Measurements from ENCODE around the gene DLG5. TPM values are rescaled to one million over a fixed set of nuclear protein-coding genes. Genes with fewer than 3 reads are reported as not detected.

The DLG5 gene
- total RNA-seq, 2 donors from 2014 or later = 3.2 to 6.5 TPM

DNA sequence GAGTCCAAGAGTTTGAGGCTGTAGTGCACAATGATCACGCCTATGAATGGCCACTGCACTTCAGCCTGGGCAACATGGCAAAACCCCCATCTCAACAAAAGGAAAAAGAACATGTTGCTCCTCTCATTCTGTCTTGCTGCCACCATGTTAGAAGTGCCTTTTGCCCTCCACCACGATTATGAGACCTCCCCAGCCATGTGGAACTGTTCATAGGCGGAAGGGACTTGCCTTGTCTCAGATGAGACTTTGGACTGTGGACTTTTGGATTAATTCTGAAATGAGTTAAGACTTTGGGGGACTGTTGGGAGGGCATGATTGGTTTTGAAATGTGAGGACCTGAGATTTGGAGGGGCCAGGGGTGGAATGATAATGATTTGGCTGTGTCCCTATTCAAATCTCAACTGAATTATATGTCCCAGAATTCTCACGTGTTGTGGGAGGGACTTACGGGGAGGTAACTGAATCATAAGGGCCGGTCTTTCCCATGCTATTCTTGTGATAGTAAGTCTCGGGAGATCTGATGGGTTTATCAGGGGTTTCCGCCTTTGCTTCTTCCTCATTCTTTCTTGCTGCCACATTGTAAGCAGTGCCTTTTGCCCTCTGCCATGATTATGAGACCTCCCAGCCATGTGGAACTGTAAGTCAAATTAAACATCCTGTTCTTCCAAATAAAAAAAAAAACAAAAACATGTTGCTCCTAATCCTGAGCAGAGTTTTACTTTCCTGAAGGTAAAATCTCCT, 22.3 kb downstream of the DLG5 start:
- Mint-ChIP-seq H3K36me3 (ENCODE audit: insufficient read depth in 2 of 2) (no peaks in the 10 kb centered on the region), H3K9me3 (no peaks in the 10 kb centered on the region), H3K27me3 (ENCODE audit: low read depth) (peaks cover 11% of the 10 kb centered on the region), H3K27ac (no peak overlapping the region), H3K4me1 (ENCODE audit: low read depth) (no peaks in the 10 kb centered on the region), H3K4me3 (no peak overlapping the region)
- DNase-seq (no peak), ATAC-seq (replicated peaks in 1 of 2) (no peak)

- Mint-ChIP-seq H3K4me1 (ENCODE audit: low read depth) (no peaks in the 10 kb centered on the region), H3K36me3 (ENCODE audit: insufficient read depth in 2 of 2) (no peaks in the 10 kb centered on the region), H3K27ac (no peak overlapping the region), H3K9me3 (no peaks in the 10 kb centered on the region), H3K4me3 (no peak overlapping the region), H3K27me3 (ENCODE audit: low read depth) (no peaks in the 10 kb centered on the region)
- no peak for ATAC-seq (replicated peaks in 1 of 2)
- DNase-seq = no peak
Measured at GRCh38 chr10:77902159-77902558, 24.4 kb downstream of the DLG5 start.

DNA sequence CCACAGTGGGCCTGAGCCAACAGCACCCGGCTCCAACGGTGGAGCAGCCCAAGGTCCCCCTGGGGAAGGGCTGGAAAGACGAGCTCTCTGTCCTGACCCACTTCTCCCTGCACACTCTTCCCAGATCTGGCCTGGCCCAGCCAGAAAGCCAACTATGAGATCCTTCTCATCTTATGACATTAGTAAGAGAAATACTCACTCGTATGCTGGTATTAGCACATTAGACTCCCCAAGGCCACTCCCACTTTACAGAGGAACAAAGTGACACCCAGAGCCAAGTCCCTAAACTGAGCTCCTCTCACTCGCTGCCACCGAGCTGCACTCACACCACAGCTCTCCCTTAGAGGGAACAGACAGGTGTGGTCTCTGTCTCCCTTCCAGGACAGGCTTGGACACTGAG, 24.8 kb downstream of the DLG5 start:
- H3K9me3 Mint-ChIP-seq = no peaks in the 10 kb centered on the region
- H3K4me1 Mint-ChIP-seq (ENCODE audit: low read depth) = no peaks in the 10 kb centered on the region
- ATAC-seq (replicated peaks in 1 of 2) (no peak), DNase-seq (no peak)
- H3K27ac Mint-ChIP-seq = no peak overlapping the region
- no peaks in the 10 kb centered on the region for H3K27me3 Mint-ChIP-seq (ENCODE audit: low read depth)
- H3K4me3 Mint-ChIP-seq = no peak overlapping the region
- H3K36me3 Mint-ChIP-seq (ENCODE audit: insufficient read depth in 2 of 2) = no peaks in the 10 kb centered on the region

DNA sequence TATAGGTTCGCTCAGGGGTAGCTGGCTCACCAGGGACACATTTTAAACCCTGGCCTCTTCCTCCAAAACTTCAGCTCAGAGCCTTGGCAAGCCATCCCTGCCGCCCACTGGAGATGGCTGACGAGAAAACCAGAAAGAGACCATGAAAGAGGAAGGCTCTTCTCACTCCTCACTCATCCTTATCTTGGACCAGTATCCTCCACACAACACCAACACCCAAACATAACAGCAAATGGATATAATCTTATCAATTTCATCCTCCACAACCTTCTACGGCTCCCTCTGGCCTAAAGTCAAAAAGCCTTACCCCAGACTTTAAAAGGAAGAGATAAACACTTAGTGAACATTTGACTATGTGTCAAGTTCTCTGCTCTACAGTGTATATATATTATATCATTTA, 26.9 kb downstream of the DLG5 start:
- DNase-seq (no peak), ATAC-seq (replicated peaks in 1 of 2) (no peak)
- Mint-ChIP-seq H3K4me1 (ENCODE audit: low read depth) (no peaks in the 10 kb centered on the region), H3K36me3 (ENCODE audit: insufficient read depth in 2 of 2) (no peaks in the 10 kb centered on the region), H3K9me3 (no peaks in the 10 kb centered on the region), H3K27me3 (ENCODE audit: low read depth) (peaks cover 6% of the 10 kb centered on the region), H3K27ac (no peak overlapping the region), H3K4me3 (no peak overlapping the region)

GRCh38 chr10:77899080-77899477, 27.5 kb downstream of the DLG5 start:
- no peaks in the 10 kb centered on the region for H3K9me3 Mint-ChIP-seq
- DNase-seq = no peak
- ATAC-seq (replicated peaks in 1 of 2) = no peak
- peaks cover 6% of the 10 kb centered on the region for H3K27me3 Mint-ChIP-seq (ENCODE audit: low read depth)
- H3K27ac Mint-ChIP-seq = no peak overlapping the region
- H3K4me1 Mint-ChIP-seq (ENCODE audit: low read depth) = no peaks in the 10 kb centered on the region
- H3K36me3 Mint-ChIP-seq (ENCODE audit: insufficient read depth in 2 of 2) = no peaks in the 10 kb centered on the region
- H3K4me3 Mint-ChIP-seq = no peak overlapping the region

GRCh38 chr10:77898323-77899079, 28.1 kb downstream of the DLG5 start:
- Mint-ChIP-seq H3K27ac (no peak overlapping the region), H3K4me1 (ENCODE audit: low read depth) (no peaks in the 10 kb centered on the region), H3K27me3 (ENCODE audit: low read depth) (peaks cover 6% of the 10 kb centered on the region), H3K4me3 (no peak overlapping the region), H3K9me3 (no peaks in the 10 kb centered on the region), H3K36me3 (ENCODE audit: insufficient read depth in 2 of 2) (no peaks in the 10 kb centered on the region)
- no peak for DNase-seq
- no peak for ATAC-seq (replicated peaks in 1 of 2)

- Mint-ChIP-seq H3K4me1 (ENCODE audit: low read depth) (no peaks in the 10 kb centered on the region), H3K4me3 (no peak overlapping the region), H3K36me3 (ENCODE audit: insufficient read depth in 2 of 2) (no peaks in the 10 kb centered on the region), H3K9me3 (no peaks in the 10 kb centered on the region), H3K27me3 (ENCODE audit: low read depth) (peaks cover 6% of the 10 kb centered on the region), H3K27ac (no peak overlapping the region)
- DNase-seq (no peak), ATAC-seq (replicated peaks in 1 of 2) (no peak)
Measured at GRCh38 chr10:77896058-77896457, 30.5 kb downstream of the DLG5 start.

DNA sequence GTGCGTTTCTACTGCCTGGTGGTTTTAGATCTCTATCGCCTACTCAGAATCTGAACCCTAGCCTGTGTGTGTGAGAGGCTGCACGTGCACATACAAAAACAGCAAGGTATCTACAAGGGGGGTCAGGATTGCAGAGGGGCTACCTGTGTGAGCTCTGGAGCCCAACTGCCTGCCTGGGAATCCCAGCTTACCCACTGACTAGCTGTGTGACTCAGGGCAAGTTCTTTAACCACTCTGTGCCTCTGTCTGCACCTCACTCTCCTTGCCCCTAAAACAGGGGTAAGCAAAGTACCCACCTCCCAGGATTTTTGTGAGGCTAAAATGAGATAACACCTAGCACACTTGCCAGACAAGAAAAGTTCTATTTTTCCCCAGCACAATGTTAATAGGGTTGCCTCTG, 32.5 kb downstream of the DLG5 start:
- no peaks in the 10 kb centered on the region for H3K36me3 Mint-ChIP-seq (ENCODE audit: insufficient read depth in 2 of 2)
- no peak overlapping the region for H3K4me3 Mint-ChIP-seq
- H3K27ac Mint-ChIP-seq = no peak overlapping the region
- DNase-seq (no peak), ATAC-seq (replicated peaks in 1 of 2) (no peak)
- no peaks in the 10 kb centered on the region for H3K4me1 Mint-ChIP-seq (ENCODE audit: low read depth)
- H3K27me3 Mint-ChIP-seq (ENCODE audit: low read depth) = peaks cover 6% of the 10 kb centered on the region
- H3K9me3 Mint-ChIP-seq = no peaks in the 10 kb centered on the region

GRCh38 chr10:77893386-77893785, 33.2 kb downstream of the DLG5 start:
- DNase-seq (no peak), ATAC-seq (replicated peaks in 1 of 2) (no peak)
- Mint-ChIP-seq H3K27me3 (ENCODE audit: low read depth) (peaks cover 6% of the 10 kb centered on the region), H3K4me1 (ENCODE audit: low read depth) (no peaks in the 10 kb centered on the region), H3K9me3 (no peaks in the 10 kb centered on the region), H3K36me3 (ENCODE audit: insufficient read depth in 2 of 2) (no peaks in the 10 kb centered on the region), H3K4me3 (no peak overlapping the region), H3K27ac (no peak overlapping the region)

DNA sequence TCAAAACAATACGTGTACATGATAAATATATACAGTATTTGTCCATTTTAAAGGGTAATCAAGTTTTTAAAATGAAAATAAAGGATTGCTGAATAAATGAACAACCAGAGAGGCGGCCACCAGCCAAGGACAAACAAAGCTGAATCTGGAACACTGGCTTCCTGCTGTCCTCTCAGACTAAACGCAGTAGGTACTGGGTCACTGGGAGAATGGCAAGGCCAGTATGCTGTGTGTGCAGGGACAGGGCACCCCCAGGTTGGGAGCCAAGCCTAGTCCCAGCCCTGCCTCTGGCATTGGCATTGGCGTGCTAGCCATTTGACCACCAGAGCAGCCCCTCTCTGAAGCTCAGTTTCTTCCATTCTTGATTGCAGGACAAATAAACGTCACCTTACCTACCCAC, 33.8 kb downstream of the DLG5 start:
- no peak overlapping the region for H3K4me3 Mint-ChIP-seq
- peaks cover 6% of the 10 kb centered on the region for H3K27me3 Mint-ChIP-seq (ENCODE audit: low read depth)
- no peaks in the 10 kb centered on the region for H3K9me3 Mint-ChIP-seq
- ATAC-seq (replicated peaks in 1 of 2) = no peak
- DNase-seq = no peak
- H3K4me1 Mint-ChIP-seq (ENCODE audit: low read depth) = no peaks in the 10 kb centered on the region
- H3K36me3 Mint-ChIP-seq (ENCODE audit: insufficient read depth in 2 of 2) = no peaks in the 10 kb centered on the region
- H3K27ac Mint-ChIP-seq = no peak overlapping the region

DNA sequence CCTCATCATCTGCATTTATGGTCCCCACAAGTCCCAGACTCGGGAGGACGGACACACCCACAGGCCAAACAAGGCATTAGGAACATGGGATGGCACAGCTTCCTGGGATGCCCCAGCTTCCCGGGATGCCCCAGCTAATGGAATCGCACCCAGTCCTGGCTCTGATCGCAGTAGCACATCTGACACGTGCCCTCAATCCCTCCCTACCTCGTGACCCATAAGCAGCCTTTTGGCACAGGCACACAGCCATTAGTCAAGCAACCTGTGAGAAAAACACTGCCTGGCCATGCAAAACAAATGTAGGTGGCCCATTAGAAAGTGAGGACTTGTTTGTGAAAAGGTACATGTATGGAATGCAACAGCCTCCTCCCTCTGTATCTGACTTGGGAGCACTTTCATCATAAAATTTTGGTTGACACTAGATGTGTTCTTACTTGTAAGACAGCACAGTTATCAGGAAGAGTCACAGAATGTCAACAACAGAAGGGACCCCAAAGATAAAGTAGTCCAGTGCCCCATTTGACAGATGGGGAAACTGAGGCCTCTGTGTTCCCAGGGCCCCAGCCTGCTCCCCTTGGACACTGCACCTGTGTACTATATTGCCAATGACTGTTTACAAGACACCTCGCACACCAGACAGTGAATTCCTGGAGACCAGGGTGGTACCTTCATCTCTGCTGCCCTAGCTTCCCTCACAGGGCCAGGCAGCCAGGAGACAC, 34.4 kb downstream of the DLG5 start:
- no peaks in the 10 kb centered on the region for H3K9me3 Mint-ChIP-seq
- no peak for DNase-seq
- no peak for ATAC-seq (replicated peaks in 1 of 2)
- no peak overlapping the region for H3K27ac Mint-ChIP-seq
- H3K4me1 Mint-ChIP-seq (ENCODE audit: low read depth) = no peaks in the 10 kb centered on the region
- H3K36me3 Mint-ChIP-seq (ENCODE audit: insufficient read depth in 2 of 2) = no peaks in the 10 kb centered on the region
- no peak overlapping the region for H3K4me3 Mint-ChIP-seq
- peaks cover 6% of the 10 kb centered on the region for H3K27me3 Mint-ChIP-seq (ENCODE audit: low read depth)

DNA sequence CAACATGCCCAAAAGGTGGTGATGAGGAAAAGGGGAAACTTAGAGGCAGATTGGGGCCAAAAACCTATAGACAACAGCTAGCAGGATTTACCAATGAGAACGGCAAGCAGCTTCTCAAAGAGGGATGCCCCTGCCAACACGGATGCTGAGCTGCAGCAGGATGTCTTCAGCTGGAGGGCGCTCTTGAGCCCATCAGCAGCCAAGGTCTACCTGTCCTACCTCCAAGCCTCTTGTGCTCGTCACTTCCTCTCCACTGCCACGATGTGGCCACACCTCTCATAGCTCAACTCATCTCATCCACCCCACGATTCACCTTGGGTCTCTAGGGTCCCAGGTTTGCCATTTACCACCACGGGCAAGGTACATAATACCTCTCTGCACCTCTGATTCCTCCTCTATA, 36.5 kb downstream of the DLG5 start:
- Mint-ChIP-seq H3K9me3 (no peaks in the 10 kb centered on the region), H3K36me3 (ENCODE audit: insufficient read depth in 2 of 2) (no peaks in the 10 kb centered on the region), H3K27me3 (ENCODE audit: low read depth) (peaks cover 3% of the 10 kb centered on the region), H3K4me1 (ENCODE audit: low read depth) (no peaks in the 10 kb centered on the region), H3K27ac (no peak overlapping the region), H3K4me3 (no peak overlapping the region)
- DNase-seq (no peak), ATAC-seq (replicated peaks in 1 of 2) (no peak)

DNA sequence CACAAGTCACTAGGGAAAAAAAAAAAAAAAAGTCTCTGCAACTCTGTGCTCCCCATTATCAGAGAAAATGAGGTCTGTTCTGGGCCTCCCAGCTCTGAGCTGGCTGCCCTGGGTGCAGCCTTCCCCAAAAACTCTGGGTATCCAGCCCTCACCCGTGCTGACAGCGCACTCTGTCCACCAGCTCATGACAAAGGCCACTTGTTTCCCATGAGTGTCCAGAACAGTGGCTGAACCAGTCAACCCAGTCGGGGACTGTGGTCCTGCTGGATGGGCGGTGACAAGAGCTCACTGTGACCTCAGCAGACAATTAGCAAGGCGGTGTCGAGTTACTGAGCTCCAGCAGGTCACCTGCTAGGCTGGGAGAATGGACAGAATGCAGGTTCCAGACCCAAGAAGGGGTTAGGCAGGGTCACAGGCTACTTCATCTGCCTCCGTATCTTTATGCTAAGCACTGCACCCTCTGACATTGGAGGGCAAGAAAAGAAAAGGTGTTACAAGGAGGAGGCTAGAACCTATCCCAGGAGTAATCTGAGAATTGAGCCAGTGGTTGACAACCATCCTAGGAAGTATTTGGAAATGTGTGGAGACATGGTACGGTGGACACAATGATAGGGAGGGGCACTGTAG, 37.2 kb downstream of the DLG5 start:
- H3K4me3 Mint-ChIP-seq = no peak overlapping the region
- H3K27me3 Mint-ChIP-seq (ENCODE audit: low read depth) = no peaks in the 10 kb centered on the region

More for the DNA sequence above, 37.2 kb downstream of the DLG5 start:
- Mint-ChIP-seq H3K9me3 (no peaks in the 10 kb centered on the region), H3K27ac (no peak overlapping the region), H3K36me3 (ENCODE audit: insufficient read depth in 2 of 2) (no peaks in the 10 kb centered on the region), H3K4me1 (ENCODE audit: low read depth) (no peaks in the 10 kb centered on the region)
- DNase-seq (no peak), ATAC-seq (replicated peaks in 1 of 2) (no peak)

All from activated T-cell treated with anti-CD3 and anti-CD28 coated beads, Interleukin-2, amount 50 U/mL, for 72 hours (primary cell).